GM03348 (cell line): ENCODE measurements around the gene OR4B1.

ENCODE experiments used
- DNase-seq: peaks from one replicate; pipeline ENCODE4 v3.0.0; 2012; ENCODE audit warnings: low spot score

The OR4B1 gene

DNA sequence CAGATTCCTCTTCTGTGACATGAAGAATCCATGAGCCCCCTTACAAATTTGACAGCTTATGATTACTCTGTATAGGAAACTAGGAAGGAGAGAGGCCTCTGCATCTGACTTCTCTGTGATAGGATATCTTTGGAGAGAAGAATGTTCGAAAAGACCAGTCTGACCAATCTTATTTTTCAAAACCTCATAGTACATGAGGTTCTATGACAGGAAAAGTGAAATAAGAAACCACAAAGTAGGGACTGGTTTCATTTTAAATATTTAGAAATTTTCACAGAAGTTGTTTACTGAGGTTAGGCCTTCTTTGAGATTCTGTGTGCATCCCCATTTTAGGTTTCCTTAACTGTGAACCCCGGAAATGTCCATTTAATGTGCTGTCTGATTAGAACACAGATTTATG, 45.0 kb downstream of the OR4B1 start:
- DNase-seq: no peak

DNA sequence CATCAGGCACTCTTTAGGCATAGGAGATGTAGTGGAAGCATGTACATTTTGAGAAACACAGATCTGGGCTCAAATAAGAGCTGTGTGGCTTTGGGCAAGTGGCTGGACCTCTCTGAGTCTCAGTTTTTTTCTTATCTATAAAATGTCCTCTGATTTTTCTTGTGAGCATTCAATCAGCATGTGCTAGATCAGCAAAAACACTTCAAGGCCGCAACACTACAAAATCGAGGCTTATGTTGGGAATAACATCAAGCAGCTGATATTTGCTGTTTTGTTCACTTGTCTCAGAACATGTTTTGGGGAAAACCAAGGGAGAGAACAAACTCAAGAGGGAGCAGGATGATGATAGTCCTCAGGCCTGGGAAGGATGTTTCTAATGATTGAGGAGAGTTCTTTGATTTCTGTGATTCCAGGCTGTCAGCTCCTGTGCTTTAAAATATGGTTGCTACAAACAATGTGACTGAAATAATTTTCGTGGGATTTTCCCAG, 46.9 kb downstream of the OR4B1 start, which contains the start of gene OR4X1:
OR4X1 (plus strand) TSS at position 439 of the 489 bp plus-strand sequence; CDS start at position 439, 0 bp downstream.
- no peak for DNase-seq
